ENCODE data around the gene SLC9A5.

The SLC9A5 gene

DNA sequence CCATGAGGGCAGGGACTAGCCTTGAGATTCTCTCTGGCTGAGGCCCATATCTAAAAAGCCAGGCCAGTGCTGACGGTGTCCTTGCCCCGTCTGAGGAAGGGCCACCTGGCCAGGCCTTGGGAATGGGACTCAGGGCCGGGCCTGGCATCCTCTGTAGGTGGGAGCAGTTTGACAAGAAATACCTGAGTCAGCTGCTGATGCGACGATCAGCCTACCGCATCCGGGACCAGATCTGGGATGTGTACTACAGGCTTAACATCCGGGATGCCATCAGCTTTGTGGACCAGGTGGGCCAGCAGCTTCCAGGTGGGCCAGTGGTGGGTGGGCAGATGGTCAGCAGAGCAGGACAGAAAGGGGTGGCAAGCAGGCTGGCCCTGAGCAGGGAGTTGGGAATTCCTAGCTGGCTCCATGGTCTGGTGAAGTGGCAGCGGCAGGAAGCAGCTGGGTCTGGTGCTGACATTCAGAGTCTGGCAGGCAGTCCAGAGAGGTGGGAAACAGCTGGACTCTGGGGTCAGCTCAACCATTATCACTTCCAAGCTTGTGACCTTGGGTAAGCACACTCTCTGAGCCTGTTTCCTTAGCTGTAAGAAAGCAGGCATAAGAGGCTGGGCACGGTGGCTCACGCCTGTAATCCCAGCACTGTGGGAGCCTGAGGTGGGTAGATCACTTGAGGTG lies 9.5 kb downstream of the SLC9A5 start:
- FAIRE-seq: no peak

DNA sequence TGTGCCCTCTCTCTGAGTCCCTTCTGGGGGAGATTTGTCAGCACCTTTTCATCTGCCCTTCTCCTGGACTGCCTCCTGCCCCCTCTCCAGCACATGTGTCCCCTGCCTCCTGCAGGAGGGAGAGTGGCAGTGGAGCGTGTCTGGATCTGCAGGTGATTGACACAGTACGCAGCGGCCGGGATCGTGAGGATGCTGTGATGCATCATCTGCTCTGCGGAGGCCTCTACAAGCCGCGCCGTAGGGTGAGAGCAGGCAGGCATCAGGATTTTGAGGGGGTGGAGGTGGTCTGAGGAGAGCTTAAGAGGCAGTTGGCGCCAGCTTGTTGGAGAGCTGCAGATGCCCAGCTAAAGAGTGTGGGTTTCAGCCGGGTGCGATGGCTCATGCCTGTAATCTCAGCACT lies 10.9 kb downstream of the SLC9A5 start:
- no peak for FAIRE-seq

DNA sequence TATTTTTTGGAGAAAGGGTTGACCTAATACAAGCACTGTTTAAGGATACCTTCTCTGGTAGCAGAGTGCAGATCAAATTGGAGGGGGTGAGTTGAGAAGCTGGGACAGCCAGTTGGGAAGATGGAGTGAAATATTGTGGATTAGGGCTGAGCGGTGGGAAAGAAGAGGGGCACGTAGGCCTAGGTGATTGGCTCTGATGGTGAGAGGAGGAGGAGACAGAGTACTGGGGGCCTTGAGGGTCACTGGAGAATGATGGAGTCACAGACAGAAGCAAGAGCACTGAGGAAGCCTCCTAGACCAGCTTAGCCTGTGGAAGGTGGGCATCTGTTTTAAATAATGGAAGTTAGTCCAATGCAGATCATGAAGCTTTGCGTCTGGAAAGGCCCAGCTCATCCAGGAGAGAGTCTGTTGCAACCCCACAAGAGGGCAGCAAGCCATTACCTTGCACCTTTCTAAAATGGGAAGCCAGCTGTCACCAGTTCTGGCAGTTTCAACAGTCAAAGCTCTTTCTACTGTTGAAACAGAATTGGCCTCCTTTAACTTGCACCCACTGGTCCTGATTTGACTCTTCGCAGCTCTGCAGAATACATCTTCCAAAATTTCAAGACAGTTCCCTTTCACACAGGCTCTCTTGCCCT lies 11.8 kb downstream of the SLC9A5 start:
- FAIRE-seq: no peak

DNA sequence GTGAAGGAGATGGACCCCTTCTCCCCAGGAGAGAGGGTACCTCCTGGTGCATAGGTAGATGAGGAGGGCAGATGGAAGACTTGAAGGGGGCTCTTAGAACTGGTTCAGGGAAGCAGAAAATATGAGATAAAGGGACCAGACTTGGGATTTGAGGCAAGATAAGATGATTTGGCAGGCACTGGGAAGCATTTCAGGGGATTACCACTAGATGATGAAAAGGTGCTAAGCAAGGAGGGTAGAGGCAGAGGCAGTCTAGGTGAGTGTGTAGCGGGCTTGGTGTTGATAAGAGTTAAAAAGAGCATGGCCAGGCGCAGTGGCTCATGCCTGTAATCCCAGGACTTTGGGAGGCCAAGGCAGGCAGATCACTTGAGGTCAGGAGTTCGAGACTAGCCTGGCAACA lies 14.4 kb downstream of the SLC9A5 start:
- no peak for FAIRE-seq

DNA sequence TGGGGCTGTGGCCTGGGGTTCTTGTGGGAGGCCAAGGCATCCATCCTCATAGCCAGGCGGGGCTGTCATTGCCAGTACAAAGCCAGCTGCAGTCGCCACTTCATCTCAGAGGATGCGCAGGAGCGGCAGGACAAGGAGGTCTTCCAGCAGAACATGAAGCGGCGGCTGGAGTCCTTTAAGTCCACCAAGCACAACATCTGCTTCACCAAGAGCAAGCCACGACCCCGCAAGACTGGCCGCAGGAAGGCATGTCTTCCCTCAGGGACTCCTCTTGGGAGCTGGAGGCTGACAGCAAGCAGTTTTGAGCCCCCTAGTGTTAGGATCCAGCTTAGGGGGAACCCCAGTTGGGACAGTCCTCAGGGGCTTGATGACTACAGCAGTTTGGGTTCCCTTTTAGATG lies 15.5 kb downstream of the SLC9A5 start:
- FAIRE-seq: no peak

DNA sequence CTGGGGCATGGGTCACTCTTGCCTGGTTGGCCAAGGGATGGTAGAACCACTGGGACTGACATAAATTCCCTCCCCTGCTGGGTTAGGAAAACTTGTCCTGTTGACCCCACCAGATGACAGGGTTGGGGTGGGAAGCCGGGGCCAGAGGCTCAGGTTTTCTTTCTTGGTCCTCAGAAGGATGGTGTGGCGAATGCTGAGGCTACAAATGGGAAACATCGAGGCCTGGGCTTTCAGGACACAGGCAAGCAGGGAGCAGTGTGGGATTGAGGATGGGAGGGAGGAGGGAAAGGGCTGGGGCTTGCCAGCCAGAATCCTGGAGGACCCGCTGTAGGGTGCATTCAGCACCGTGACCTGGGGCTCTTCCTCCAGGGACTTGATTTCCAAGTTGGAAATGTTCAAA lies 16.1 kb downstream of the SLC9A5 start:
- FAIRE-seq: no peak

DNA sequence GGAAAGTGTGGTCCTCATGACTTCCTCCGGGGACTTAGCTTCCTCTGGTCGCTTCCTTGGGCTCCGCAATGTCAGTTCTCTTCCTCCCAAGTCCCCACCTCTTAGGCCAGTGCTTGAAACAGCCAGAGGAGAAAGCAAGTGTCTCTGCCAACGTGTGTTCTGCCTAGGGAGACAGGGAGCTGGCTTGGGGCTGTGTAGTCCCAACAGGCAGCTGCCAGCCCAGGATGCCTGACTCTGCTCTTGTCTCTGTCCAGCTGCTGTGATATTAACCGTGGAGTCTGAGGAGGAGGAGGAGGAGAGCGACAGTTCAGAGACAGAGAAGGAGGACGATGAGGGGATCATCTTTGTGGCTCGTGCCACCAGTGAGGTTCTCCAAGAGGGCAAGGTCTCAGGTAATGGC lies 17.1 kb downstream of the SLC9A5 start:
- FAIRE-seq: no peak

DNA sequence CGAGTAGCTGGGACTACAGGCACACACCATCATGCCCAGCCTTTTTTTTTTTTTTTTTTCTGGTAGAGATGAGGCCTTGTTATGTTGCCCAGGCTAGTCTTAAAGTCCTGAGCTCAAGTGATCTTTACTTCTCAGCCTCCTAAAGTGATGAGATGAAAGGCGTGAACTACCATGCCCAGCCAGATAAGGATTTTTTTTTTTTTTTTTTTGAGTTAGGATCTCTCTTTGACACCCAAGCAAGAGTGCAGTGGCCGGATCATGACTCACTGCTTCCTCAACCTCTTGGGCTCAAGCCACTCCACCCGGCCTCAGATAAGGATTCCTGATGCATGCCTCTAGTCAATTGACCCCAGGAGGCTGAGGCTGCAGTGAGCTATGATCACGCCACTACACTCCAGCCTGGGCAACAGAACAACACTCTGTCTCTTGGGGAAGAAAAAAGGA lies 19.4 kb downstream of the SLC9A5 start:
- no peak for FAIRE-seq

DNA sequence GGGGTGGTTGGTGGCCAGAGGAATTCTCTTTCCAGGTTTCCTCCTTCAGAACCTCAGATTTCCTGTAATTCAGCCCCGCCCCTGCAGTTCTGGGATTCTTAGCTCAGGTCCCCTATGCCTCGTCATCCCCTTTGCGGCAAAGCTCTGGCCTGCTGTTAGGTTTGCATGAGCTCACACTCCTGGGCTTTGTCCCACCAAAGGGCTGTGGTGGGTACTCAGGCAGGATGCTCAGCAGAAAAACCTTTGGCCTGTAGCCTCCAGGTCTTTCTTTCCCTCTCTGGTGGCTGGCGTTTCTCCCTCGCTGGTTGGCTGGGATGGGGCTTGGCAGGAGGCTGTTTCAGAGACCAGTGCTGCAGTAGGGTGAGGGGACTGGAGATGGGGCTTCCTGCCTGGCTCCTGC lies 21.0 kb downstream of the SLC9A5 start:
- FAIRE-seq: no peak

DNA sequence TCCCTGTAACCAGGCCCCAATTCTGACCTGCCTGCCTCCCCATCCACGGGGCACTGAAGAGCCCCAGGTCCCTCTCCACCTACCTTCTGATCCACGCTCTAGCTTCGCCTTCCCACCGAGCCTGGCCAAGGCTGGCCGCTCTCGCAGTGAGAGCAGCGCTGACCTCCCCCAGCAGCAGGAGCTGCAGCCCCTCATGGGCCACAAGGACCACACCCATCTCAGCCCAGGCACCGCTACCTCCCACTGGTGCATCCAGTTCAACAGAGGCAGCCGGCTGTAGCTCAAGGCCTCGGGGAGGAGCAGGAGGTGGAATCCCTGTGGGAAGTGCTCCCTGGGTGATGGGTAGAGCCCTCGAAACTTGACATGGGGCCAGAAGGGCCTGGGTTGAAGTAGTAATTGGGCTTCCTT lies 22.2 kb downstream of the SLC9A5 start:
- no peak for FAIRE-seq

DNA sequence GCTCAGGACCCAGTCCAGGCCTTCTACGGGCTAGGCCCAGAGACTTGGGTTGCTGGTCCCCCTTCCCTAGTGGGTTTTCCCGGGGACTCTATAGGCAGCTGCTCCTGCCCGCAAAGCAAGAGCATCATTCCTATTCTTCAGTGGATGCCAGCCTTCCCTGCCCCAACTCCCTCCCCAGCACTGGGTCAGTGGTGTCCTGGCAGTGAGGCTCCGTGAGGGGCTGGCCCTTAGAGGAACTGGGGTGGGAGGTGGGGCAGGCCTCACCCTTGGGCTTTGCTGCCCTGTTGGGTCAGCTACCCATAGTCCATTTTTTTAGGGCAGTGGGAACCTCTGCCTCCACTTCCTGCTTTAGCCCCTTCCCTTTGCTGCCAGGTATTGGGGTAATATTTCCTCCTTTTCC lies 22.7 kb downstream of the SLC9A5 start:
- FAIRE-seq: no peak

DNA sequence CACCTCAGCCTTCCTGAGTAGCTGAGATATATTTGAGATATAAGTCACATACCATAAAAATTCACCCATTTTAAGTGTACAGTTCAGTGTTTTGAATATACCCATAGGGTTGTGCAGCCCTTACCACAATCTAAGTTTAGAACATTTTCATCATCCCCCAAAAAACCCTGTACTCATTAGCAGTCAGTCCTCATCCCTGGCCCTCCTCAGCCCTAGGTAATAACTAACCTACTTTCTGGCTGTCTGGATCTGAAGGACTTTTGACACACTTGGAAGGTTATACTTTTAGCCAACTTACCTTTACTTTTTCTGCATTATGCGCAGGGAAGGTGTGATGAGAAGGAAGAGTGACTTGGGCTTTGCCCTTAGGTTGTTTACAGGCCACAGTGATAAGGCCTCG lies 26.5 kb downstream of the SLC9A5 start:
- no peak for FAIRE-seq

DNA sequence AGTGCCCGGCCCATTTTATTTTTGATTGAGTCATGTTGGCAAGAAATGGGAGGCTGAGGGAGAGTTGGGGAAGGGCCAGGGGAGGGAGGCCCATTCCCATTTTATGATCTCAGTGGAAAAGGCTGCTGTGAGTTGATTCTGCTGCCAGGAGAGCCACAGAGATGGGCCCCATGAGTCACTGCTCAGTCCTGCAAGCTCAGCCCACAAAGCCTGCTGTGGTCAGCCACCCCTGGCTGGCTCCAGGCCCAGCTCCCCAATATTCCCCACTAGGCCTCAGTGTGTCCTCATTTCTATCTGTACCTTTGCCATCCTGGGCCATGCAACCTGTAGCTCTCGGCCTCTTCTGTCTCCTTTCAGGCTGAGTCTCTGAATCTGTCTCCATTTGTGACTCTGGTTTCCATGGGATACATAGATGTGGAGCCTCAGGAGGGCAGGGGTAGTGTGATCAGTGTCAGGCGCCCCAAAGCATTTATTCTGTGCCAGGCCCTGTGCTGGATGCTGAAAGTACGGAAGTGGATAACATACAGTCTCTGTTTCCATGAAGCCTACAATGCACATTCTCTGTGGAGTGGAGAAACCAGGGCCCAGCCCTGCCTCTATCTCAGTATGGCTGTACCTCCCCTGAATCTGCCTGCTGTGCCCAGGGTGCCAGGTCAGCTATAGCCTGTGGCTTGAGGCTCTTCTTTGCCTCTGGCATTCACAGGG lies 28.7 kb downstream of the SLC9A5 start:
- FAIRE-seq: no peak

DNA sequence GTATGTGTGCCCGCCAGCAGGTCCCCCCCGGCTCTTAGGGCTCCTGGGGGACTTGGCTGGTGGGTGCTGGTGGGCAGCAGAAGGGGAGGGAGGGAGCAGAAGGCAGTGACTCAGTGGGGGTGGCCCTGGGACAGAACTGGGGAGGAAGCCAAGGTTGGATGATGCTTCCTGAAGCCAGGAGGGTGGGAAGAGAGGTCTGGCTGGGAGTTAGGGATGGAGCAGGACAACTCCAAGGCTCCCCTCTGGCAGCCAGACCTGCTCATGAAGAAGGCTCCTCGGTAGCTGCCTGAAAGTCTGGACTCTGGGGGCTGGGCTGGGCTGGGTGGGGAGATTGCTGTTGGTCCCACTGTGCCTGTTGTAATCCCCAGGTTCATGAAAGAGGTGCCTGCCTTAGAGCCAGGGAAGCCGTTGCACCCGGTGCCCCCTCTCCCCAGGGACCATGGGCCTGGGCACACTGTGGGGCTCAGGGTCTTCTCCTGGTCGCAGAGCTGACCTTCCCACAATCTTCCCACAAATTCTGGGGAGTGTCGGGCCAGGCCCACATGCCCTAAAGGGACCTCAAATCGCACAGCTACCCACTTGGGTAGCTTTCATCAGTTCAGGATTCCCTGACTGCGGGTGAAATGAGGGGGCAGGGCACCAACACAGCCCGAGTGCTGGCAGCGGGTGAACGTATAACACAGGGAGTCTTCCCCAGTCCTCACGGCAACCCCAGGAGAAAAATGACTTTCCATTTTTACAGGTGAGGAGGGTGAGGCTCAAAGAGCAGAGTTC lies 29.4 kb downstream of the SLC9A5 start:
- no peak for FAIRE-seq

DNA sequence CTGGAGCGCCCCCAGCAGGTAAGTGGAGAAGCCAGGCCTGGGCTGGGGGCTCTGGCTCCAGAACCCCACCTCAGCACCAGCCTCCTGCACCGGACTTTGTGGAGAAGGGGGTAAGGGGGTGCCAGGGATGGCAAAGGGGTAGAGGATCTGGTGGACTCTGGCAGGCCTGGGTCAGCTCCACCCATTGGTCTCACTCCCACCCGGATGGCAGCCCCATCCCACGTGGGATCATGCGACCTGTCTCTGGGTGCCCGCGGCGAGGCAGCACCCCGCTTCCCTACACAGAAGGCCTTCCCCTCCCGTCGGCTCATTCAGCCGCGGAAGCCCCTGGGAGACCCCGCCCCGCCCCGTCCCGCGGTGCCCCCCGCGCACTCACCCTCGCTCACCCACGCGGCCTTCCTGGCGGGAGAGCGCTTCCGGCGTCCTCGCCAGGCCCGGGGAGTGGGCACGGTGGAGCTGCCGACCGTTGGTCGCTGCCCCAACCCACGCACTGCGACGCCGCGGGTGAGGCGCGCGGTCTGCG lies 30.1 kb downstream of the SLC9A5 start:
- FAIRE-seq: no peak

DNA sequence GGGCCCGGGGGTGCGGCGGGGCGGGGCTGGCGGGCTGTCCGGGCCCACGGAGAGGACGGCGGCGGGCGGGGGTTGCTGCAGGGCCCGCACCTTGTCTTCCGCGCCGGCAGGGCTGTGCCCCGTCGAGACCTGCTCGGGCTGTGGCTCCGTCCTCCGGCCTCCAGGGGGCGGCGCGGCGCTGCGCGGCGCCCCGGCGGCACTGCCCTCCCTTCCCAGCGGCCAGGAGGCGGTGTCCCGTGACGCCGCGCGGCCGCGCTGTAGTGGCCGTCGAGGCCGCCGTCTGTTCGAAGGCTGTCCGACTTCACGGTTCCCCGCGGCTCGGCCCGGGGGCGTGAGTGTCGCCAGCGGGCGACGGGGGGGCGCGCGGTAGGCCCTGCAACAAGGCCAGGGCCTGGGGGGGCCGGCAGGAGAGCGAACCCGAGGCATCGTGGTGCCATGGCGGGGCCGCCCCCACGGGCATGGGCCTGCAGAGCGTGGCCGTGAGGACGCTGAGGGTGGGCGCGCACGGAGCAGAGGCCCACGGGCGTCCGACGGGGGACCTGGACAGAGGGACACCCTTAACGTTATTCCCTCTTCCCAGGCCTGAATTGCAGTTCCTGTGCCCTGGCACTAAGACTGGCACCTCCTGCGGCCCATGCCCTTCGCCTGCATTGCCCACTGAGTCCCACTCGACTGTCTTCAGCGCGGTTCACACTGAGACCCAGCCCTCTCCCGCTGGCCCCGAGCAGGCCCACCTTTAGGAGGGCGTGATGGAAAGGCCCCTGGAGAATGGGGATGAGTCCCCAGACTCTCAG lies 30.7 kb downstream of the SLC9A5 start, which contains the start of gene PLEKHG4:
TSS of gene PLEKHG4 (plus strand) at position 237 of the 794 bp plus-strand sequence. CDS start at position 750, 513 bp downstream.
- no peak for FAIRE-seq

DNA sequence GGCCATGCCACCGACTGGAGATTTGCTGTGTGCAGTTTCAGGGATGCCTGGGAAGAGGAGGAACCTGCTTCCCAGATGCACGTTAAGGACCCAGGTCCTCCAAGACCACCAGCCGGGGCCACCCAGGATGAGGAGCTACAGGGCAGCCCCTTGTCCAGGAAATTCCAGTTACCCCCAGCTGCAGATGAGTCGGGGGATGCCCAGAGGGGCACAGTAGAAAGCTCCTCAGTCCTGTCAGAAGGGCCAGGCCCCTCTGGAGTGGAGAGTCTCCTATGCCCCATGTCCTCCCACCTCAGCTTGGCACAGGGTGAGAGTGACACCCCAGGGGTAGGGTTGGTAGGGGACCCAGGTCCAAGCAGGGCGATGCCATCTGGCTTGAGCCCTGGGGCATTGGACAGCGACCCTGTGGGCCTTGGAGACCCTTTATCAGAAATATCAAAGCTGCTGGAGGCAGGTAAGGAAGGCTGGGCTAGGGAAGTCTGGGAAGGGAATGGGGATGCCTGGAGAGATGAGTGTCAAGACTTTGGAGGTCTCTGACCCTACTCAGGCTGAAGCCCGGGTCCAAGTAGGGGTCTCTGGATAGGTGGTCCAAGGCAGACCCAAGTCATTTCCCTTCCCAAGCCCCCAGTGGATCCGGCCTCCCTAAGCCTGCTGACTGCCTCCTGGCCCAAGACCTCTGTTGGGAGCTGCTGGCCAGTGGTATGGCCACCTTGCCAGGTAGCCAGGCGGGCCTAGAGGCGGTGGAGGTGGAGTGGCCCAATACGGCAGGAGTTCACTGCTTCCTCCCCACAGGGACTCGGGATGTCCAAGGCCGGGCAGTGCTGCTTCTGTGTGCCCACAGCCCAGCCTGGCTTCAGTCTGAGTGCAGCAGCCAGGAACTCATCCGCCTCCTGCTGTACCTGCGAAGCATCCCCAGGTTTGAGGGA lies 31.6 kb downstream of the SLC9A5 start:
- FAIRE-seq: no peak

DNA sequence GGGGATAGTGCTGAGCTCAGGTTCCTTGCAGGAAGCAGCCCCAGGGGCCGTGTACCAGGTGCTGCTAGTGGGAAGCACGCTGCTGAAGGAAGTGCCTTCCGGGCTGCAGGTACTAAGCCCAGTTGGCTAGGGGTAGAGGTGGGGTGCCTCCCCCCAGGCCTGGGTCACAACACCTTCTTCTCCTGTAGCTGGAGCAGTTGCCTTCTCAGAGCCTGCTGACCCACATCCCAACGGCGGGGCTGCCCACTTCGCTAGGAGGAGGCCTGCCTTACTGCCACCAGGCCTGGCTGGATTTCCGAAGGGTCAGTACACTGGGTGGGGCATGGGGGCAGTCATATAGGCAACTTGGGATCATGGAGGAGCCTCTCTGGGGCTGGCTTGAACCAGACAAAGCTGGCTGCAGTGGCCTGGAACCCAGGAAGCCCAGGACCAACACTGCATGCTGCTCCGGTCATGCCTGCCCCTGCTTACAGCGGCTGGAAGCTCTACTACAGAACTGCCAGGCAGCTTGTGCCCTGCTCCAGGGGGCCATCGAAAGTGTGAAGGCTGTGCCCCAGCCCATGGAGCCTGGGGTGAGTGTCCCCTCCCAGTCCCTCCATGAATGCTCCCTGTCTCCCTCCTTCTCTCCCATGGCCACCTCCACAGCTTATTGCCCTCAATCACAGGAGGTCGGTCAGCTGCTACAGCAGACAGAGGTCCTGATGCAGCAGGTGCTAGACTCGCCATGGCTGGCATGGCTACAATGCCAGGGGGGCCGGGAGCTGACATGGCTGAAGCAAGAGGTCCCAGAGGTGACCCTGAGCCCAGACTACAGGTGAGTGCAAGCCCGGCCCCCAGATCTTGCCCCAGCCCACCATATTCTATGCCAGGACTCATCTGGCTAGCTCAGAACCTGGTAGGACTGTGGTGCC lies 33.0 kb downstream of the SLC9A5 start:
- no peak for FAIRE-seq

DNA sequence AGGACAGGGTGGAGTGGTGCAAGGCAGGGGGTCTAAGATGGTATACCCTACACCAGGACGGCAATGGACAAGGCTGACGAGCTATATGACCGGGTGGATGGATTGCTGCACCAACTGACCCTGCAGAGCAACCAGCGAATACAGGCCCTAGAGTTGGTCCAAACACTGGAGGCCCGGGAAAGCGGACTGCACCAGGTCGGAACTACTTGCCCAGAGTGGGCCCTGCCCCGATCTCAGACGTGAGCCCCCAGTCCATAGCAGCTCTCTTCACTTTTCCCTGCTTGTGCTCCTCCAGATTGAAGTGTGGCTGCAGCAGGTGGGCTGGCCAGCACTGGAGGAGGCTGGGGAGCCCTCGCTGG lies 33.6 kb downstream of the SLC9A5 start:
- no peak for FAIRE-seq

Measured in islet of Langerhans (tissue), 1 donor.